Left ventricle myocardium inferior (tissue), 1 donor: ENCODE data around the gene STK11IP. TPM values are rescaled to one million over a fixed set of nuclear protein-coding genes. Genes with fewer than 3 reads are reported as not detected.

Source experiments
- DNase-seq: peaks from one replicate; pipeline ENCODE4 v3.0.0-alpha.2; 2020
- H3K27ac ChIP-seq: fragments of 200-600 bp; replicated peaks from 2 replicates; pipeline ENCODE4 v1.8.0; 2021
- H3K27me3 ChIP-seq: fragments of 200-600 bp; 2 replicates; pipeline ENCODE4 v1.8.0; 2021; ENCODE audit warnings: low read depth
- H3K36me3 ChIP-seq: fragments of 200-600 bp; 2 replicates; pipeline ENCODE4 v1.8.0; 2021
- H3K4me1 ChIP-seq: fragments of 200-600 bp; 2 replicates; pipeline ENCODE4 v1.8.0; 2021
- H3K4me3 ChIP-seq: fragments of 200-600 bp; 2 replicates; pipeline ENCODE4 v1.8.0; 2021; ENCODE audit warnings: mild to moderate bottlenecking, moderate library complexity
- H3K9me3 ChIP-seq: fragments of 200-600 bp; replicated peaks from 2 replicates; pipeline ENCODE4 v1.8.0; 2021
- CTCF ChIP-seq: fragments of 200-600 bp; IDR thresholded peaks from 2 replicates; pipeline ENCODE4 v1.8.0; 2021; ENCODE audit warnings: antibody characterized with exemption, mild to moderate bottlenecking, borderline replicate concordance
- intact Hi-C: fragments of 100-400 bp; cut with micrococcal nuclease; formaldehyde crosslinking; loops from one replicate; pipeline ENCODE4 v1.11.0; 2022
- total RNA-seq: library from RNA; stranded (reverse); fragmentation: NEBNext Ultra II Directional; extraction: Animal tissue kit (Norgen Biotek cat#: 25700); gene quantifications from one replicate; pipeline ENCODE4 v1.2.1, GENCODE V29; 2021
- donor health status: DM: no; HTN: yes; CAD: no; lungs with severe emphysema.

STK11IP gene
- total RNA-seq, 1 donor from 2014 or later = 15.9 TPM

GRCh38 chr2:219624565-219624964 is 26.9 kb downstream of the STK11IP start:
- H3K27ac ChIP-seq = peak overlapping the region; percentile 97
- no peak overlapping the region for H3K4me3 ChIP-seq
- peaks cover 60% of the 10 kb centered on the region for H3K4me1 ChIP-seq
- H3K9me3 ChIP-seq = no peaks in the 10 kb centered on the region
- peaks cover 30% of the 10 kb centered on the region for H3K27me3 ChIP-seq
- DNase-seq = peak; percentile 55
- intact Hi-C loops = no loop called here
- no peak for TF ChIP-seq CTCF
- no peaks in the 10 kb centered on the region for H3K36me3 ChIP-seq

- Histone ChIP-seq H3K36me3 (no peaks in the 10 kb centered on the region), H3K27ac (peak overlapping the region; percentile 97), H3K4me1 (peaks cover 60% of the 10 kb centered on the region), H3K4me3 (no peak overlapping the region), H3K27me3 (peaks cover 30% of the 10 kb centered on the region), H3K9me3 (no peaks in the 10 kb centered on the region)
- no peak for DNase-seq
- intact Hi-C loops = no loop called here
- TF ChIP-seq CTCF = no peak
These were observed 27.5 kb downstream of the STK11IP start for GRCh38 chr2:219625179-219625578.

GRCh38 chr2:219626540-219626939 is 28.9 kb downstream of the STK11IP start:
- intact Hi-C loops = no loop called here
- H3K4me3 ChIP-seq = peak overlapping the region; percentile 69
- no peak for DNase-seq
- no peaks in the 10 kb centered on the region for H3K36me3 ChIP-seq
- no peaks in the 10 kb centered on the region for H3K9me3 ChIP-seq
- H3K27me3 ChIP-seq = peaks cover 30% of the 10 kb centered on the region
- no peak for TF ChIP-seq CTCF
- H3K4me1 ChIP-seq = peaks cover 58% of the 10 kb centered on the region
- peak overlapping the region; percentile 97 for H3K27ac ChIP-seq

- peaks cover 5% of the 10 kb centered on the region for H3K36me3 ChIP-seq
- peak within 1 kb of the TSS; percentile 69 for H3K4me3 ChIP-seq
- peak within 1 kb of the TSS; percentile 97 for H3K27ac ChIP-seq
- H3K9me3 ChIP-seq = no peaks in the 10 kb centered on the region
- intact Hi-C loops = no loop called here
- TF ChIP-seq CTCF = peak; percentile 17
- DNase-seq = no peak
- H3K27me3 ChIP-seq = peaks cover 30% of the 10 kb centered on the region
- H3K4me1 ChIP-seq = peaks cover 52% of the 10 kb centered on the region
These were observed 29.7 kb downstream of the STK11IP start, which contains the start of gene SLC4A3 for GRCh38 chr2:219627103-219628100. SLC4A3 (plus strand) TSS chr2:219627630; CDS start chr2:219627993, 363 bp downstream.

GRCh38 chr2:219628235-219628985 is 30.8 kb downstream of the STK11IP start:
- peaks cover 30% of the 10 kb centered on the region for H3K27me3 ChIP-seq
- peak overlapping the region; percentile 69 for H3K4me3 ChIP-seq
- TF ChIP-seq CTCF = no peak
- peak overlapping the region; percentile 97 for H3K27ac ChIP-seq
- no peaks in the 10 kb centered on the region for H3K9me3 ChIP-seq
- peaks cover 56% of the 10 kb centered on the region for H3K4me1 ChIP-seq
- H3K36me3 ChIP-seq = peaks cover 15% of the 10 kb centered on the region
- DNase-seq = no peak
- intact Hi-C loops = no loop called here
